Kidney glomerular epithelial cell (primary cell): Measurements from ENCODE around the gene PLVAP.
"Not testable (repeated sequence)": the region's sequence is repeated elsewhere in the genome, so short reads cannot be mapped to it uniquely, and the experiment has no call there.

Source experiments
- DNase-seq: peaks from one replicate; lab custom pipeline; 2025; lab: John Stamatoyannopoulos, UW

PLVAP gene

GRCh38 chr19:17401628-17402027, 24.5 kb upstream of the PLVAP start:
- no peak for DNase-seq

GRCh38 chr19:17398902-17399527, 21.9 kb upstream of the PLVAP start:
- no peak for DNase-seq

- DNase-seq = no peak
Measured at GRCh38 chr19:17394891-17395415, 17.8 kb upstream of the PLVAP start.

- DNase-seq = no peak
Measured at GRCh38 chr19:17393914-17394313, 16.8 kb upstream of the PLVAP start, which contains the start of gene CCDC194. Gene CCDC194 (minus strand): TSS chr19:17394196. CDS start chr19:17394158, 38 bp downstream.

GRCh38 chr19:17393002-17393401, 15.9 kb upstream of the PLVAP start:
- no peak for DNase-seq

GRCh38 chr19:17391371-17392151, 14.4 kb upstream of the PLVAP start:
- no peak for DNase-seq

- DNase-seq = peak; percentile 81
Measured at GRCh38 chr19:17390665-17391370, 13.7 kb upstream of the PLVAP start.

GRCh38 chr19:17389957-17390664, 13.0 kb upstream of the PLVAP start:
- DNase-seq = no peak

- no peak for DNase-seq
Measured at GRCh38 chr19:17389288-17389687, 12.1 kb upstream of the PLVAP start.

- no peak for DNase-seq
Measured at GRCh38 chr19:17385878-17386611, 8.9 kb upstream of the PLVAP start.

- DNase-seq = no peak
Measured at GRCh38 chr19:17380426-17381138, 3.4 kb upstream of the PLVAP start.

- DNase-seq = no peak
Measured at GRCh38 chr19:17379221-17379631, 2.1 kb upstream of the PLVAP start.

GRCh38 chr19:17378271-17378670, 1.1 kb upstream of the PLVAP start:
- DNase-seq = no peak

GRCh38 chr19:17370026-17370587, 7.0 kb downstream of the PLVAP start:
- DNase-seq = no peak

- DNase-seq = no peak
Measured at GRCh38 chr19:17365361-17365760, 11.8 kb downstream of the PLVAP start.

GRCh38 chr19:17363852-17364605, 13.1 kb downstream of the PLVAP start:
- not testable (repeated sequence) for DNase-seq

- no peak for DNase-seq
Measured at GRCh38 chr19:17359905-17360800, 17.0 kb downstream of the PLVAP start.

- DNase-seq = no peak
Measured at GRCh38 chr19:17358395-17358794, 18.7 kb downstream of the PLVAP start.
